SK-MEL-5 (cell line): ENCODE results near the gene MED16. TPM values are rescaled to one million over a fixed set of nuclear protein-coding genes. Genes with fewer than 3 reads are reported as not detected.

Experiments used
- DNase-seq: peaks from one replicate; pipeline ENCODE4 v3.0.0-alpha.2; 2016; ENCODE audit warnings: low read depth, low spot score
- in situ Hi-C: cut with HindIII; loops from 2 replicates; pipeline ENCODE4 v1.10.0; 2016; ENCODE audit warnings: low sequenced_read_pairs, high pct_unique_total_duplicates, low pct_unique_long_range_greater_than_20kb
- total RNA-seq: library from RNA; depleted of rRNA; stranded (reverse); fragments of >200 nt; shearing (Covaris generic); gene quantifications from 2 replicates; pipeline ENCODE4 v1.2.3, GENCODE V29; 2014

MED16 gene
- total RNA-seq, 1 experiment from 2014 or later: 3.9 TPM

DNA sequence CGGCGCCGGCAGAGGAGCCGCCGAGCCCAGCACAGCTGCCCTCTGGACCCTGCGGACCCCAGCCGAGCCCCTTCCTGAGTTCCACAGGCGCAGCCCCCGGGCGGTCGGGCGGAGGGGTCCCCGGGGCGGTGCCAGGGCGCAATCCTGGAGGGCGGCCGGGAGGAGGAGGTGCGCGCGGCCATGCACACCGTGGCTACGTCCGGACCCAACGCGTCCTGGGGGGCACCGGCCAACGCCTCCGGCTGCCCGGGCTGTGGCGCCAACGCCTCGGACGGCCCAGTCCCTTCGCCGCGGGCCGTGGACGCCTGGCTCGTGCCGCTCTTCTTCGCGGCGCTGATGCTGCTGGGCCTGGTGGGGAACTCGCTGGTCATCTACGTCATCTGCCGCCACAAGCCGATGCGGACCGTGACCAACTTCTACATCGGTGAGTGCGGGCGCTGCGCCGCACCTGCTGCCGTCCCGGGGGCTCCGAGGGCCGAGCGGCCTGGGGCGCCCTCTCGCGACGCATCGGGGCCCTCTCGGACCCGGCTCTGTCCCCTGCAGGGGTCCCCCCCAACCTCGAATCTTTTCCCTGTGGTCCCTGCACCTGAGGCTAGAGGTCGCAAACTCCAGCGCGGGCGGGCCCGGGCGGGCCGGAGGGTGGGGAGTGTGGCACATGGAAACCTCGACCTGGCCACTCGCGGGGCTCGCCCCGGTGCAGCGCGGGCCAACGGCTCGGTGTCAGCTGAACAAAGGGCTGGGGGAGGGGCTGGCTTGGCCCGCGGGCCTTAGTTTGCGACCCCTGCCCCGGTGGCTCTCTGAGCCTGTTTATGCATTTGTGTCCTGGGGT lies 24.6 kb upstream of the MED16 start, which contains the start of gene KISS1R:
TSS of gene KISS1R (plus strand) at position 11 of the 829 bp plus-strand sequence. CDS start at position 181, 170 bp downstream.
- DNase-seq: no peak
- in situ Hi-C loops: no loop called here

DNA sequence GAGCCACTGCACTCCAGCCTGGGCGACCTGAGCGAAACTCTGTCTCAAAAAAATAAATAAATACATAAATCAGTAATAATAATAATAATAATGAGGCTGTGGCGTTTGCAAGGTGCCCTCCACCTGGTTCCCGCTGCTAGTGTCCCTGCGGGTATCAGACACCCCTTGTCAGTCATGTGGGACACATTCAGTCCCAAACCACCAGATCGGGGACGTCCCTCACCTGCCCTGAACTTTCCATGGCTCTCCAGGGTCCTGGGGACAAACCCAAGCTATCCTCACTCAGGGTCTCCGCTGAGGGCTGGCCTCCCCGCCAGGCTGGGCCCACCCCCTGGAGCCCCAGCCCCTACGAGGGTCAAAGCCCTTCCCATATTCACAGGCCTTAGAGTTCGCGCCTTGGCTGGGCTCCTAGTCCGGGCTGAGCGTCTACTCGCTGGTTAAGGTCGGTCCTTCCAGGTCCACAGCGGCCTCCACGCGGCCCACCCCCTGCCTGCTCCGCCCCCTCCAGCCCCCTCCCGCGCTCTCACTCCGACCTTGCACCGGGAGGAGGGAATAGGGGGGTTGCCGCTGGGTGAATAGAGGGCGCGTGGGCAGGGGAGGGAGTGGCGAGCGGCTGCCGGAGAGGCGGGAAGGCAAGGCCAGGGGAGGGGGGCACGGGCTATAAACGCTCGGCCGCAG lies 23.8 kb upstream of the MED16 start:
- in situ Hi-C loops: no loop called here
- DNase-seq: no peak

DNA sequence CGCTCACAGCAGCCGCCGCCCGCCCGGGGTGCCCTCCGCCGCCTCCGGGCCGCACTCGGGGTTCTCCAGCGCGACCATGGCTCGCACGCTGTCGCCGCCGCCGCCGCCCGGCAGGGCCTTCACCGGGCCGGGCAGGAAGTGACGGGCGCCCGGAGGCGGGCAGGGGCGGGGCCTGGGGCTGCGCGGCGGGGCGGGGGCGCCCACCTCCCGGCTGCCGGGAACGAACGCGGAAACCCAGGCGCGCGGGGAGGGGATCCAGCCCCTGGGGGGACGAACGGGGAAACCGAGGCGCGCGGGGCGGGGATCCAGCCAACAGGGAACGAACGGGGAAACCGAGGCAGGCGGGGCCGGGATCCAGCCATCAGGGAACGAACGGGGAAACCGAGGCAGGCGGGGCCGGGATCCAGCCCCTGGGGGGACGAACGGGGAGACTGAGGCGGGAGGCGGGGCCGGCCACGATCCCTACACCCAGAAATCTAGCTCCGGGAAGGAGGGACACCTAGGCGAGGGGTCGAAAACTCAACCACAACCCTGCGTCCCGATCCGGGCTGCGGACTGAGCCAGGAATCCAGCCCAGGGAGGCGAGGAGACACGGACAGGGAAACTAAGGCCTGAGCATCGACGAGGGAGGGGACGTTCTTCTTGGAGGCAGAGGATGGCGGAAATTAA lies 20.2 kb upstream of the MED16 start, which contains the start of gene R3HDM4:
TSS of gene R3HDM4 (minus strand) at position 140 of the 669 bp plus-strand sequence. CDS start at position 78, 62 bp downstream.
- in situ Hi-C loops: no loop called here
- DNase-seq: peak; percentile 43

DNA sequence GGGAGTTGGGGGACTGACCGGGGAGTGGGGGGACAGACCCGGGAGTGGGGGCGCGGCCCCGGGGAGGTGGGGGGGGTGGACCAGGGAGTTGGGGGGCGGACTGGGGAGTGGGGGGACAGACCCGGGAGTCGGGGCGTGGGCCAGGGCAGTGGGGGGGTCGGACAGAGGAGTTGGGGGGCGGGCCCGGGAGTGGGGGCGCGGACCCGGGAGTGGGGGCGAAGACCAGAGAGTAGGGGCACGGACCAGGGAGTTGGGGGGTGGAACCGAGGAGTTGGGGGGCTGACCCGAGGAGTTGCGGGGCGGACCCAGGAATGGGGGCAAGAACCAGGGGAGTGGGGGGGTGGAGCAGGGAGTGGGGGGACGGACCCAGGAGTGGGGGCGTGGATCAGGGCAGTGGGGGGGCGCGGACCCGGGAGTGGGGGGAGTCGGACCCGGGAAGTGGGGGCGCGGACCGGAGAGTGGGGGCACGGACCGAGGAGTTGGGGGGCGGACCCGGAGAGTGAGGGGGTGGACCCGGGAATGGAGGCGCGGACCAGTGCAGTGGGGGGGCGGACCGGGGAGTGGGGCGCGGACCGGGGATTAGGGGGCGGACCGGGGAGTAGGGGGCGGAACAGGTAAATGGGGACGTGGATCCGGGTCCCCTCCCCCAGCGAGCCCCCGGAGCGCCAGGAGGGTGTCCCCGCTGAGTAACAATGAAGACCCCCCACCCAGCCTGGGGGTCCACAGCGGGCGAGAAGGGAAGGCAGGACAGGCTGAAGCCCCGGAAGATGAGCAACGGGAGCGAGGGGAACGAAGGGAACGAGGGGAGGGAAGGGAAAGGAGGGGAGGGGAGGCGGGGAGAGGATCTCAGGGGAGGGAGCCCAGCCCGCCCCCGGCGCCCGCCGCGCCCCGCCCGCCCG lies 19.4 kb upstream of the MED16 start:
- in situ Hi-C loops: no loop called here
- no peak for DNase-seq

DNA sequence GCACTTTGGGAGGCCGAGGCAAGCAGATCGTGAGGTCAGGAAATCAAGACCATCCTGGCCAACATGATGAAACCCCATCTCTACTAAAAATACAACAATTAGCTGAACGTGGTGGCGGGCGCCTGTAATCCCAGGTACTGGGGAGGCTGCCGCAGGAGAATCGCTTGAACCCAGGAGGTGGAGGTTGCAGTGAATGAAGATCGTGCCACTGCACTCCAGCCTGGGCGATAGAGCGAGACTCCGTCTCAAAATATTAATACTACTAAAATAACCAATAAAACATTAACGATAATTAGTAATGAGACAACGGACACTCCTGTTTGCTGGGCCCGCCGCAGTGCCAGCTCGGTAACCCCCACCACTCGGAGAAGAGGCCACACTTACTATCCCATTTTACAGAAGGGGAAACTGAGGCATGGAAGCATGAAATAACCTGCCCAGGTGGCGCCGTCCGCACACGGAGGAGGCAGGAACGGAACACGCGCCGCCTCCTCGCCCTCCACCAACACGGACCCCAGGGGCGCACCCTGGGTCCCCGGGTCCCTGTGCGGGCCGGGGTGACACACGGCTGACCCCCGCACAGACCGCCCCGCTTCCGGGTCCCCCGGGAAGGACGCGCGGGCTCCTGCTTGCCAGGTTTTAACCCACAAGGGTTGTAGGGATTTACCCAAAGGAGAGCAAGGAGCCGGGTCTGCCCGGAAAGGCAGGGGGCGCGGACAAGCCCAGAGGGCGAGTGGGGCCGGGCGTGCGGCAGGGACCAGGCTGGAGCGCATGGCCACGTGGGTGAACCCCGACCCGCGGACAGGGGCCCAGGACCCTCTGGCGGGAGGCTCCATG lies 18.4 kb upstream of the MED16 start:
- no peak for DNase-seq
- in situ Hi-C loops: no loop called here

DNA sequence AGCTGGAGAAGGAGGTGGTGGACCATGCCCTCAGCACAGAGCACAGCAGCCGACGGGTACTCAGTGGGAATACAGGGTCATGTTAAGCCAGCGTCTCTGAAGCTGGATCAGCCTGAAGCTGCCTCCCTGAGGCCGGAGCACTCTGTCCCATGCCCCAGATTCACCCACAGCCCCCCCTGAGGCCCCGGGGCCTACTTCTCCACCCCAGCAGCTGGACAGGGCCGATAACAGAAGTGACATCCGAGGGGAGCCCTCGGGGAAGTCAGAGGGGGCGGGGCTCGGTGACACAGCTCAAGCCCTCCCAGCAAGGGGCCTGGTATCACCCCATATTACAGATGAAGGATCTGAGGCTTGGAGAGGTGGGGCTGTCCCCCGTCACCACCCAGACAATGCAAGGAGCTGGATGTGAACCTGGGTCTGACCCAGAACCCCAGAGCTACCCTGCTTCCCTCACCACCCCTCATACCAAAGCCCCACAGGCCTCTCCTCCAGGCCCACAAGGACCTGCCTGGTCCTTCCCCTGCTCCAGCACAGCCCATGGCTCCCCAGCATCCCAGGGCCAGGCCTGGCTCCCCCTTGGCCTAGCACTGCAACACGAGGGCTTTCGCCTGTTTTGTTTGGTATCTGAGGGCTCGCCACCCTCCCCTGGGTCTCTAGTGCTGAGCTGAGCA lies 14.3 kb upstream of the MED16 start:
- DNase-seq: no peak
- in situ Hi-C loops: no loop called here

DNA sequence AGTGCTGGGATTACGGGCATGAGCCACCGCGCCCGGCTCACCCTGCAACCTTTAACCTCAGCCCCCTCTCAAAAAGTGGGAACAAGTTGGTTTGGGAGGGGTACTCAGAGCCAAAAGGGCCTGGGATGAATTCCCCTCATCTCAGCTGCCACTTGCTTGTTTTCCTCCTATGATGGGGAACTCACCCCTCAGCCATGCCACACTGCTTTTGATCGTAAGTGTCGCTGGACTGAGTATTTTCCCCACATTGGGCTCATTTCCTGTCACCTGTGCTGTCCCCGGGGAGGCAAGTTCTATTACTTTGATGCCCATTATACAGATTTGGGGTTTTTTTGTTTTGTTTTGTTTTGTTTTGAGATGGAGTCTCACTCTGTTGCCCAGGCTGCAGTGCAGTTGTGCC lies 13.5 kb upstream of the MED16 start:
- in situ Hi-C loops: no loop called here
- no peak for DNase-seq

DNA sequence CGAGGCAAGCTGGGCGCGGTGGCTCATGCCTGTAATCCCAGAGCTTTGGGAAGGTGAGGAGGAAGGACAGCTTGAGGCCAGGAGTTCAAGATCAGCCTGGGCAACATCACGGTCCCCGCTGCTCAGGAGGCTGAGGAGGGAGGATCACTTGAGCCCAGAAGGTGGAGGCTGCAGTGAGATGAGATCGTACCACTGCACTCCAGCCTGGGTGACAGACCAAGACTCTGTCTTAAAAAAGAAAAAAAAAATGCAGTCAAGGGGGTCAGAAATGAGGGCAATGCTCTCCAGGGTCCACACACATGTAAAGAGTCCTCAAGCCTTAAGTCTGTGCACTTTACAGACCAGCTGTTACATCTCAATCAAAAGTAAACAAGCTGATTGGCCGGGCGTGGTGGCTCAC lies 11.6 kb upstream of the MED16 start:
- in situ Hi-C loops: no loop called here

DNA sequence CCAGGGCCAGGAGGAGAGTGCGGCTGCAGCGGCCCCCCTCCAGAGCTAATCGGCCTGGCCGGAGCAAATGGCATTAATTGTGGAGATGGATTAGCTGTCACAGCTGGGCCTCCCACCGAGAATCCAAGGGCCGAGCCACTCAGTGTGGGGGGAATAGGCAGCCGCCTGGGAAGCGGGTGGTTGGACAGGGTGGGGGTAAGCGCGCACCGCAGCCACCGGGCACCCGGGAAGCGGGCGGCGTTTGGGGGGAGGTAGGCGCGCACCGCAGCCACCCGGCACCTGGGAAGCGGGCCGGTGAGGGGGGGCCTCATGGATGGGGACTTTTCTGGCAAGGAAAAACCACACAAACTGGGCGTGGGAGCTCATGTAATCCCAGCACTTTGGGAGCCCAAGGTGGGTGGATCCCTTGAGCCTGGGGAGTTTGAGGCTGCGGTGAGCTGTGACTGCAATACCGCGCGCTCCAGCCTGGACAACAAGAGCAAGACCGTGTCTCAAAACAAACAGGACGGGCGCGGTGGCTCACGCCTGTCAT lies 10.3 kb upstream of the MED16 start:
- no peak for DNase-seq
- in situ Hi-C loops: no loop called here

More for the DNA sequence above, 11.6 kb upstream of the MED16 start:
- no peak for DNase-seq

DNA sequence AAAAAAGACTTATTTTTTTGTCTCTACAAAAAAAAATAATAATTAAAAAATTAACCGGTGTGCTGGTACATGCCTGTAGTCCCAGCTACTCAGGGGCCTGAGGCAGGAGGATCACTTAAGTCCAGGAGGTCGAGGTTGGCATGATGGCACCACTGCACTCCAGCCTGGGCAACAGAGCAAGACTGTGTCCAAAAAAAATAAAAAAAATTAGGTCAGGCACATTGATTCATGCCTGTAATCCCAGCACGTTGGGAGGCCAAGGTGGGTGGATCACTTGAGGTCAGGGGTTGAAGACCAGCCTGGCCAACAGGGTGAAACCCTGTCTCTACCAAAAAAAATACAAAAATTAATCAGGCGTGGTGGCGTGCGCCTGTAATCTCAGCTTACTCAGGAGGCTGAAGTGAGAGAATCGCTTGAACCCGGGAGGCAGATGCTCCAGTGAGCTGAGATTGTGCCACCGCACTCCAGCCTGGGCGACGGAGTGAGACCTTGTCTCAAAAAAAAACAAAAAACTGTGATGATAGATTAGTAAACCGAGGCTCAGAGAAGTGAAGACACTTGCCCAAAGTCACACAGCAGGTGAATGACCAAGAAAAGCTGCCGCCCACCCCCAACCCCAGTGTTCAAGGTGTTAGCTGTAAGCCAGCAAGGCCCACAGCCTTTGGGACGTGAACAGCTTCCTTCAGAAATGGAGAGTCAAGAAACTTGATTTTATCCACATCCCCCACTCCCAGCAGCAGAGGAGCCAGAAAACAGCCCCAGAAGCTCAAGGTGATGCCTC lies 9.6 kb upstream of the MED16 start:
- in situ Hi-C loops: no loop called here
- DNase-seq: no peak

DNA sequence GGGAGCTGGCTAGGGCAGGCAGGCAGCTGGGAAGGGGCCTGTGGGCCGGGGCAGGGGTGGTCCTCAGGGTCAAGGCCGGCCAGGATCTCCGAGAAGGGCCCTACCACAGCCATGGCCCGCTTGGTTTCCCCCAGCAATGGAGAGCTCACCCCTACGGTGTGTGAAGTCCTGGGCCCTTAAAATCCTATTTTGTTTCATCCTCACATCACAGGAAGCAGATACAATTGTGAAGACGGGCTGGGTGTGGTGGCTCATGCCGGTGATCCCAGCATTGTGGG lies 9.0 kb upstream of the MED16 start:
- no peak for DNase-seq
- in situ Hi-C loops: no loop called here

DNA sequence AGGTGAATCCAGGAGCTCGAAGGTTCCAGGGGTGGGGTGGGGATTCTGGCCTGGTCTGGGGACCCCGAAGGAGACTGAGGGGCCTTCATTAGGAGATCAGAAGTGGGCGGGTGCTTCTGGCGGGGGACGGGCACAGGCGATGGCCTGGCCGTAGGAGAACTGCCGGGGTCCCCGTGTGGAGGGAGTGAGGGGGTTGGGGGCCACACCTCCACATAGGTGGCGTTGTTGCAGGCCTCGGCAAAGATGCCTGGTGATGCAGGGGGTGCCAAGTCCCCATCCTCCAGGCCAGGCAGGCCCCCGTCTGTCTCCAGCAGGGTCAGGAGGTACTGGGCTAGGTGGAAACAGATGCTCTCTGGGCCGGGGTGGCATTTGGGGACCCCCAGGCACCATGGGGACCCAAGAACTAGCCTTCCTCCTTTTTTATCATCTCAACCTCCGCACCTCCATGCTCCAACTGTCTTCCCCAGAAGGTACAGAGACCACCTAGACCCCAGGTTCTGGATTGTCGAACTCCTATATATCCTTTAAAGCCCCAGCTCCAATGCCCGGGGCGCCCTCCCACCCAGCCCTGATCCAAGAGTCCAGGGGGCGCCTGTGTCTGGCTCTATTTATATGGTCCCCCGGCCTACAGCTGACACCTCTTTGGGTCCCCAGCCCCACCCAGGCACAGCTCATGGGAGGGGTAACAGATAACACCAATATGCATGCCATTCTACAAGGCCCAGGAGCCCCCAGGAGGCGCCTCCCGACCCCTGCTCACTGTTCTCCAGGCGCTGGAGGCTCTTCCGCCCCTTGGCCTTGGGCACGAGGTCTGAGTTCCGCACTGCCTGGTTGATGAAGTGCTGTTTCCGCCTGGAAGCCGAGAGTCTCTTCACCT lies 8.5 kb upstream of the MED16 start:
- no peak for DNase-seq
- in situ Hi-C loops: no loop called here

DNA sequence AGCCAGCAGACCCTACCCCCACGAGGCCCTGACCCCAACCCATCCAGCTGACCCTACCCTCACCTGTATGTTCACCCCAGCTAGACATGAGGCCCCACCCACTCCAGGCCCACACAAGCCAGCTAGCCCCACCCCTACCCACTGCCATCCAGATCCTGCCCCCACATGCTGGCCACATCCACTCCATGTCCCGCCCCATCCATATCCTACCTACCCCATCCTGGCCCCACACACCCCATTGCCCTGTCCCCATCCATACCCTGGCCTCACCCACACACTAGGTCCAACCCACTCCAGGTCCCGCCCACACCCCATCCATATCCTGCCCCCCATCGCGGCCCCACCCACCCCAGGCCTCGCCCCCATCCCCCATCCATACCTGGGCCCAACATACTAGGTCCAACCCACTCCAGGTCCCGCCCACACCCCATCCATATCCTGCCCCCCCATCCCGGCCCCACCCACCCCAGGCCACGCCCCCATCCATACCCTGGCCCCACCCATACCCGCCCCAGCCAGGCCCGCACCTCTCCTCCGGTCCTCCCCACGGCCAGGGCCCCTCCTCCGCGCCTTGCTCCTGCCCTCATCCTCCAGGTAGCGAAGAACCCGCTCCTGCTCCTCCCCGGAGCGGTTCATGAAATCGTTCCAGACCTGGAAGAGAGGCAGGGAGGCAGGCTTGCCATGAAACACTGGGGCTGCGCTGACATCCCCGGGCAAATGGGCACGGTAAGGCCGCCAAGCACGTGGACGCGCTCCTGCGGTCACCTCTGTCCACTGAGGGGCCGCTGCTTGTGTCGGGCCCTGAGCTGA lies 7.5 kb upstream of the MED16 start:
- in situ Hi-C loops: no loop called here
- DNase-seq: peak; percentile 29

DNA sequence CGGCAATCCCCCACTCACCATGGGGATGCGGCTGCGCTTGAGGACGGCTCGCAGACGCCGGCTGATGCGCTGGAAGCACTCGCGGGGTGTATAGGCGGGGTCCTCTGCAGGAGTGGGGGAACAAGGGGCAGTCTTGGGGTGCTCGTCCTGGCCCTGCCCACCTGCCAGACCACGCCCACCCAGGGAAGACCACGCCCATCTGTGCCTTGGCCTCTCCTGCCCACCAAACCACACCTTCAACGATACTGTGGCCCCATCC lies 7.0 kb upstream of the MED16 start:
- in situ Hi-C loops: no loop called here
- no peak for DNase-seq
